Large intestine (tissue), 3 donors: ENCODE measurements around the gene EIF4G3. TPM values are rescaled to one million over a fixed set of nuclear protein-coding genes. Genes with fewer than 3 reads are reported as not detected.

ENCODE experiments used
- DNase-seq, 2 donors: peaks; one replicate each; pipeline versions ENCODE4 v3.0.0 to v3.0.0-alpha.2; 2013
- H3K27ac ChIP-seq: one replicate; pipeline ENCODE4 v1.5.1; 2013; ENCODE audit warnings: low read length
- H3K27me3 ChIP-seq: 2 replicates; pipeline ENCODE4 v1.6.1; 2013; ENCODE audit warnings: low read length; ENCODE audit not compliant: control insufficient read depth, insufficient read depth
- H3K36me3 ChIP-seq: 2 replicates; pipeline ENCODE4 v1.6.1; 2013; ENCODE audit warnings: low read length; ENCODE audit not compliant: control insufficient read depth, insufficient read depth
- H3K4me1 ChIP-seq: one replicate; pipeline ENCODE4 v1.6.1; 2013; ENCODE audit warnings: low read length; ENCODE audit not compliant: control insufficient read depth, insufficient read depth
- H3K4me3 ChIP-seq: one replicate; pipeline ENCODE4 v1.5.1; 2013; ENCODE audit warnings: low read length
- H3K9me3 ChIP-seq: one replicate; pipeline ENCODE4 v1.6.1; 2013; ENCODE audit warnings: mild to moderate bottlenecking, low read depth, low read length, moderate library complexity; ENCODE audit not compliant: control insufficient read depth
- WGBS: methylation state at CpG from one replicate; pipeline ENCODE4 v1.1.5; 2013; ENCODE audit warnings: low lambda C conversion rate; ENCODE audit not compliant: insufficient coverage; 5-methylcytosine and 5-hydroxymethylcytosine counted together
- polyA plus RNA-seq: library from polyadenylated mRNA; unstranded; fragments of 120-200 nt; gene quantifications from one replicate; pipeline ENCODE4 v1.2.1, GENCODE V29; 2013

Gene EIF4G3
- polyA plus RNA-seq, 1 donor = 37.8 TPM

GRCh38 chr1:21131200-21131599 is 45.5 kb downstream of the EIF4G3 start:
- Histone ChIP-seq H3K36me3 (peaks cover 10% of the 10 kb centered on the region), H3K27me3 (no peaks in the 10 kb centered on the region), H3K4me1 (no peaks in the 10 kb centered on the region), H3K9me3 (peaks cover 4% of the 10 kb centered on the region), H3K27ac (no peak overlapping the region), H3K4me3 (no peak overlapping the region)
- WGBS = 100% methylated on average over 1 of the region's 1 CpG
- no peak for DNase-seq

GRCh38 chr1:21129407-21129806 is 47.3 kb downstream of the EIF4G3 start:
- WGBS = no CpG with 5 or more reads among the region's 2 CpGs
- Histone ChIP-seq H3K27ac (no peak overlapping the region), H3K4me3 (no peak overlapping the region), H3K27me3 (no peaks in the 10 kb centered on the region), H3K4me1 (no peaks in the 10 kb centered on the region), H3K36me3 (peaks cover 5% of the 10 kb centered on the region), H3K9me3 (peaks cover 4% of the 10 kb centered on the region)
- DNase-seq = no peak

- Histone ChIP-seq H3K4me3 (no peak overlapping the region), H3K4me1 (no peaks in the 10 kb centered on the region), H3K9me3 (peaks cover 3% of the 10 kb centered on the region), H3K36me3 (peaks cover 3% of the 10 kb centered on the region), H3K27me3 (no peaks in the 10 kb centered on the region), H3K27ac (no peak overlapping the region)
- no CpG with 5 or more reads among the region's 4 CpGs for WGBS
- peak in 1 of 2 donors; percentile 27 for DNase-seq
Observed at GRCh38 chr1:21126324-21126723, 50.4 kb downstream of the EIF4G3 start.

GRCh38 chr1:21124846-21125245 is 51.9 kb downstream of the EIF4G3 start:
- 90% methylated on average over 1 of the region's 1 CpG for WGBS

GRCh38 chr1:21123287-21123948 is 53.3 kb downstream of the EIF4G3 start:
- no peaks in the 10 kb centered on the region for H3K27me3 ChIP-seq
- no peaks in the 10 kb centered on the region for H3K36me3 ChIP-seq
- no CpG with 5 or more reads among the region's 6 CpGs for WGBS
- no peaks in the 10 kb centered on the region for H3K9me3 ChIP-seq
- H3K4me3 ChIP-seq = no peak overlapping the region
- DNase-seq = no peak
- no peaks in the 10 kb centered on the region for H3K4me1 ChIP-seq
- H3K27ac ChIP-seq = peak overlapping the region; percentile 30

More at GRCh38 chr1:21124846-21125245, 51.9 kb downstream of the EIF4G3 start:
- Histone ChIP-seq H3K27me3 (no peaks in the 10 kb centered on the region), H3K4me1 (no peaks in the 10 kb centered on the region), H3K4me3 (no peak overlapping the region), H3K9me3 (no peaks in the 10 kb centered on the region), H3K36me3 (peaks cover 2% of the 10 kb centered on the region), H3K27ac (no peak overlapping the region)
- no peak for DNase-seq

GRCh38 chr1:21121764-21122471 is 54.8 kb downstream of the EIF4G3 start:
- H3K4me1 ChIP-seq = peaks cover 8% of the 10 kb centered on the region
- DNase-seq = no peak
- H3K36me3 ChIP-seq = no peaks in the 10 kb centered on the region
- WGBS = 83% methylated on average over 1 of the region's 4 CpGs
- H3K4me3 ChIP-seq = no peak overlapping the region
- no peaks in the 10 kb centered on the region for H3K9me3 ChIP-seq
- no peak overlapping the region for H3K27ac ChIP-seq
- no peaks in the 10 kb centered on the region for H3K27me3 ChIP-seq

GRCh38 chr1:21118167-21118566 is 58.5 kb downstream of the EIF4G3 start:
- H3K27me3 ChIP-seq = no peaks in the 10 kb centered on the region
- WGBS = 100% methylated on average over 1 of the region's 6 CpGs
- no peak overlapping the region for H3K4me3 ChIP-seq
- no peaks in the 10 kb centered on the region for H3K9me3 ChIP-seq
- H3K27ac ChIP-seq = no peak overlapping the region
- no peak for DNase-seq
- H3K4me1 ChIP-seq = peaks cover 33% of the 10 kb centered on the region
- H3K36me3 ChIP-seq = no peaks in the 10 kb centered on the region

GRCh38 chr1:21117597-21118001 is 59.1 kb downstream of the EIF4G3 start:
- peaks cover 34% of the 10 kb centered on the region for H3K4me1 ChIP-seq
- no peak overlapping the region for H3K27ac ChIP-seq
- H3K36me3 ChIP-seq = no peaks in the 10 kb centered on the region
- DNase-seq = no peak
- no peak overlapping the region for H3K4me3 ChIP-seq
- H3K27me3 ChIP-seq = no peaks in the 10 kb centered on the region
- no CpG with 5 or more reads among the region's 2 CpGs for WGBS
- no peaks in the 10 kb centered on the region for H3K9me3 ChIP-seq

GRCh38 chr1:21117159-21117558 is 59.5 kb downstream of the EIF4G3 start:
- WGBS = no CpG with 5 or more reads among the region's 1 CpG
- Histone ChIP-seq H3K27me3 (no peaks in the 10 kb centered on the region), H3K27ac (no peak overlapping the region), H3K4me3 (no peak overlapping the region), H3K4me1 (peaks cover 36% of the 10 kb centered on the region), H3K9me3 (no peaks in the 10 kb centered on the region), H3K36me3 (no peaks in the 10 kb centered on the region)
- no peak for DNase-seq

GRCh38 chr1:21115098-21115760 is 61.5 kb downstream of the EIF4G3 start:
- Histone ChIP-seq H3K27me3 (no peaks in the 10 kb centered on the region), H3K9me3 (no peaks in the 10 kb centered on the region), H3K27ac (peak overlapping the region; percentile 89), H3K4me3 (no peak overlapping the region), H3K4me1 (peaks cover 41% of the 10 kb centered on the region), H3K36me3 (no peaks in the 10 kb centered on the region)
- no CpG with 5 or more reads among the region's 2 CpGs for WGBS
- peak; percentile 92 to 98 for DNase-seq
